Measurements from ENCODE around the gene PSMD2.
"Not testable (repeated sequence)": the region's sequence is repeated elsewhere in the genome, so short reads cannot be mapped to it uniquely, and the experiment has no call there.

Gene PSMD2

GRCh38 chr3:184298759-184299487 is at the start of gene PSMD2:
PSMD2 (plus strand) TSS chr3:184299241; CDS start chr3:184299267, 26 bp downstream.
- peak; percentile 94 to 98 (median 97) for DNase-seq (ENCODE audit: low read depth in 4 of 4, low spot score in 1 of 4)

DNA sequence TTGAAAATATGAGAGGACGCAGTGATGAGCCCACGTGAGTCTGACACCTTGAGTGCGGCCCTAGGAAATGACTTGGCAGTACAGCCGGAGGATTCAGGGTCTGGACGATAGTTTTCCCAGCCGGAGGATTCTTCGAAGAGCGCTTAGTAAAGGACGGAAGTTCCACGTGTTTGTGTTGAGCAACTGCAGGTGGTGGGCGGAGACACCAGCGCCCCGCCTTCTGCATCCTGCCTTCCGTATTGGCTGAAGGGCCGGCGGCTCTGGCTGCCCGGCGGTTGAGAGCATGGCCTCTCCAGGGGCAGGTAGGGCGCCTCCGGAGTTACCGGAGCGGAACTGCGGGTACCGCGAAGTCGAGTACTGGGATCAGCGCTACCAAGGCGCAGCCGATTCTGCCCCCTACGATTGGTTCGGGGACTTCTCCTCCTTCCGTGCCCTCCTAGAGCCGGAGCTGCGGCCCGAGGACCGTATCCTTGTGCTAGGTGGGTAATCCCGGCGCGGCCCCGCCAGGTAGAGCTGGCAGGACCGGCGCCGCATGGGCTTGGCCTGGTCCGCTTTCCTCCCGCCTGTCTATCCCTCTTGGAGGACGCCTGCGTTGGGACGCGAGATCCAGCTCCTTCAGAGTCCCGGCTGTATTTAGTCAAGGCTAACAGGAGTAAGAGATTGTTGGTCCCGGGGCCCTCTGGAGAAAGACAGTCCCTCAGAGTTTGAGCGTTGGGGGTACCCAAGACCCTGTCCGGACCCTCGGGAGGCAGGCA is 49.5 kb upstream of the PSMD2 start, which contains the start of gene EEF1AKMT4:
TSS of gene EEF1AKMT4 (plus strand) at position 261 of the 755 bp plus-strand sequence. CDS start at position 284, 23 bp downstream.
- DNase-seq (ENCODE audit: low read depth in 4 of 4, low spot score in 1 of 4): peak; percentile 84 to 97 (median 89)

- peak; percentile 77 to 91 (median 80) for DNase-seq (ENCODE audit: low read depth in 4 of 4, low spot score in 1 of 4)
Measured at GRCh38 chr3:184250167-184250828, 48.7 kb upstream of the PSMD2 start.

- no peak for DNase-seq (ENCODE audit: low read depth in 4 of 4, low spot score in 1 of 4)
Measured at GRCh38 chr3:184255291-184256039, 43.6 kb upstream of the PSMD2 start.

DNA sequence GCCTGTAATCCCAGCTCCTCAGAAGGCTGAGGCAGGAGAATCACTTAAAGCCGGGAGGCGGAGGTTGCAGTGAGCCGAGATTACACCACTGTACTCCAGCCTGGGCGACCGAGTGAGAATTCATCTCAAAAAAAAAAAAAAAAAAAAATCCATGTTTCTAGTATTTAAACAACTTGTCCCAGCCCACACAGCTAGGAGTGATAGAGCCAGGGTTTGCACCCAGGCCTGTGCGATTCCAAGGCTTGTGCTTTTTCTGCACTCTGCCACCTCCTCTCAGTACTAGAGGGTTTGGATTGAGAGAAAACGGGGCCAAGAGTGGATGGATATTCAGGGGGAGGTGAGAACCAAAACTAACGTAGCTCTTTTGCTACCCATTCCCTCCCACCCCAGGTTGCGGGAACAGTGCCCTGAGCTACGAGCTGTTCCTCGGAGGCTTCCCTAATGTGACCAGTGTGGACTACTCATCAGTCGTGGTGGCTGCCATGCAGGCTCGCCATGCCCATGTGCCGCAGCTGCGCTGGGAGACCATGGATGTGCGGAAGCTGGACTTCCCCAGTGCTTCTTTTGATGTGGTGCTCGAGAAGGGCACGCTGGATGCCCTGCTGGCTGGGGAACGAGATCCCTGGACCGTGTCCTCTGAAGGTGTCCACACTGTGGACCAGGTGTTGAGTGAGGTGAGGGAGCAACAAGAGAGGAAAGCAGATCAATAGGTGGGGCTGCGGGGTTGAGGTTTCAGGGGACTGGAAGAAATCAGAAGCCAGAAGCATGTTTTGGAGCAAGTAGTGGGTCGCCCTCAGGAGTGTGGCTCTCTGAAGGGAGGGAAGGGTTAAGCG is 41.7 kb upstream of the PSMD2 start:
- DNase-seq (ENCODE audit: low read depth in 4 of 4, low spot score in 1 of 4): no peak

- no peak for DNase-seq (ENCODE audit: low read depth in 4 of 4, low spot score in 1 of 4)
Measured at GRCh38 chr3:184258926-184259325, 40.1 kb upstream of the PSMD2 start.

- DNase-seq (ENCODE audit: low read depth in 4 of 4, low spot score in 1 of 4): no peak
Measured at GRCh38 chr3:184259396-184259877, 39.6 kb upstream of the PSMD2 start.

- DNase-seq (ENCODE audit: low read depth in 4 of 4, low spot score in 1 of 4): no peak
Measured at GRCh38 chr3:184259878-184260723, 38.9 kb upstream of the PSMD2 start.

DNA sequence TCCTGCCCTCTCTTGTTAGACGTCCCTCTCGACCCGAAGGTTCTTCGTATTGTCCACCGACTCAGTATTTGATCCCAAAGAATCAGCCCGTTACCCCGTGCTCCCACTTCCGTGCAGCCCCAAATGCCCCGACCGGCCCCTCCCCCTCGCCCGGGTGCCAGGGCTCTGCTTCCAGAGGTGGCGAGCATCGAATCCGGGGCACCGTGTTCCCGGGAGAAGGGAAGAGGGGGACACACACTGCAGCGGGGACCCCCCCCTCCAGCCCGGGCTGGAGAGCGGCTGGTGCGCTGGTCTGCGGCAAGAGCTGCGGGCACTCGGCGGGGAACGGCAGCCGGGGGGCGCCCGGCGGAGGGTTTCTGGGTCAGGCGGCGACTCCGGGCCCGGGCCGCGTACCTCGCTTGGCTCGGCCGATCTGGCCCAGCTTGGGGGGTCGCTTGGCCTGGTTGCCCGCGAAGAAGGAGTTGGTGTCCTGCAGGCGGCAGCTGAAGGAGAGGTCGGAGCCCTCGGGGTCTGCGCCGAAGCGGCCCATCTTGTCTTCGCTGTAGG is 38.2 kb upstream of the PSMD2 start:
- DNase-seq (ENCODE audit: low read depth in 4 of 4, low spot score in 1 of 4): no peak

DNA sequence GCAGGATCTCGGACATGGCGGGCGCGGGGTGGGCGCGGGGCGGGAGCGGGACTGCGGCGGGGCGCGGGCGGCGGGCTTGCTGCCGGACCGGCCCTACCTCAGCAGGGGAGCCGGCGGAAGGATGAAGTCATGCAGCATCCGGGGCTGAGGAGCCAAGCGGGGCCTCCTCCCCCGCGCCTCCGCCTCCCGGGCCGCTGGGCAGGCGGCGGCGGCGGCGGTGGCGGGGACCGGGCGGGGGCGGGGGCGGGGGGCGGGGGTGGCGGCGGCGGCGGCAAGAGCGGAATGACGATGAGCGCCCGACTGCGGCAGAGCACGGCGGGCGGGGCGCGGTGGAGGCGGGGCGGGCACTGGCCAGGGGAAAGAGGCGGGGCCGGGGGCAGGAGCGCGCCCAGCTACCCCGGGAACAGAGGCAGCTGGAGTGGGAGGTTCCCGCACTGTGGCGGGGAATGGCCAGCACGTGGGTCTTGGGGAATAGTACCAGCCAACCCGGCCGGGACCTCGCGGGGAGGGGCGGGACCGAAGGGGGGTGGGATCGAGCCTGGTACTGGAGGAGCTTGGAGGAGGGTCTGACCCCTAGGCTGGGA is 37.7 kb upstream of the PSMD2 start, which contains the start of gene CAMK2N2:
TSS of gene CAMK2N2 (minus strand) at position 284 of the 584 bp plus-strand sequence. CDS start at position 16, 268 bp downstream.
- DNase-seq (ENCODE audit: low read depth in 4 of 4, low spot score in 1 of 4): peak in 1 of 4 experiments; percentile 62

- DNase-seq (ENCODE audit: low read depth in 4 of 4, low spot score in 1 of 4): no peak
Measured at GRCh38 chr3:184261854-184262763, 36.9 kb upstream of the PSMD2 start.

- no peak for DNase-seq (ENCODE audit: low read depth in 4 of 4, low spot score in 1 of 4)
Measured at GRCh38 chr3:184262764-184263179, 36.3 kb upstream of the PSMD2 start.

DNA sequence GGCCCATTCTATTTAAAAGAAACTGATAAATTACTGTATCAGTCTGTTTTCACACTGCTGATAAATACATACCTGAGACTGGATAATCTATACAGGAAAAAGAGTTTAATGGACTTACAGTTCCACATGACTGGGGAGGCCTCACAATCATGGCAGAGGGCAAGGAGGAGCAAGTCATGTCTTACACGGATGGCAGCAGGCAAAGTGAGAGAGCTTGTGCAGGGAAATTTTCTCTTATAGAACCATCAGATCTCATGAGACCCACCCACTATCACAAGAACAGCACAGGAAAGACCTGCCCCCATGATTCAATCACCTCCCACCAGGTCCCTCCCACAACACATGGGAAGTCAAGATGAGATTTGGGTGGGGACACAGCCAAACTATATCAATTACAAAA is 31.8 kb upstream of the PSMD2 start:
- DNase-seq (ENCODE audit: low read depth in 4 of 4, low spot score in 1 of 4): not testable (repeated sequence)

GRCh38 chr3:184272269-184272668 is 26.8 kb upstream of the PSMD2 start:
- DNase-seq (ENCODE audit: low read depth in 4 of 4, low spot score in 1 of 4): no peak

GRCh38 chr3:184275381-184275701 is 23.7 kb upstream of the PSMD2 start:
- DNase-seq (ENCODE audit: low read depth in 4 of 4, low spot score in 1 of 4): no peak

- no peak for DNase-seq (ENCODE audit: low read depth in 4 of 4, low spot score in 1 of 4)
Measured at GRCh38 chr3:184275961-184276910, 22.8 kb upstream of the PSMD2 start, which contains the start of gene ECE2. ECE2 (plus strand) TSS chr3:184276022; CDS start chr3:184276154, 132 bp downstream.
